Measurements from ENCODE around the gene SASH1.

Gene SASH1

DNA sequence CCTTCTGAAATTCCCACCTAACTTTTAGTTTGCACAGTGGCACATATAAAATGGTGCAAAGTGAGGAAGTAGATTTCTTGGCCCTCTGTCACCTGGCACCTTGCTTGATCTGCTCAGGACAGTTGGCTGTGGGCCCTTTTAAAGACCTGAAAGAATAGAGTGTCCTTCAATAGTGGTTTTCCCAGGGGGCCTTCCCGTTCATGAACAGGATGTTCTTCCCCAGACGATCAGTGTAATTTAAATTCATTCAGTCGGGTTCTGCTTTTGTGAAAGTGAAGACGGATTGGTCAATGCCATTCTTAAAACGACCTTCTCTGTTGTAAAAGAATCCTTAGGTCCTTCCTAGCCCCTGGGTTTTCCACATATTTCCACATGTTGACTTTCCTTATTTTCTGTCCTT lies 178.5 kb downstream of the SASH1 start:
- no peak for DNase-seq (ENCODE audit: low read depth in 3 of 3)

GRCh38 chr6:148521586-148521985 lies 178.9 kb downstream of the SASH1 start:
- no peak for DNase-seq (ENCODE audit: low read depth in 3 of 3)

DNA sequence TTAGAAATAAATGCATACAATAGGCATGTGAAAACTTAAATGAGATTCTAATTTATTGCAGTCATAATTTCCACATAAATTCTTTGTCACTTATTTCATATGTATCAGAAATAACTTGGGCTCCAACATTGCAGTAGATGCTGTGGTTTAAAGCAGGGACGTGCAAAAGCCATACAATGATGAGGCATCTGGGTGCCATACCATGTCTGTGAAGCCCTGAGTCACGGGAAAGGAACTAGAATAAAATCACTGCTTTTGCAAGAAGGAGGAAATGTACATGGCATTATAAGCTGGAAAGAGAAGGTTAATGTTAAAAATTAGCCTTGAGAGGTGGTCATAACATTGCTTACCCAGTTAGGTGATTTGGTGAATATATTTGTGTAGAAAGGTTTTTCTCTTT lies 180.4 kb downstream of the SASH1 start:
- DNase-seq (ENCODE audit: low read depth in 3 of 3): no peak

DNA sequence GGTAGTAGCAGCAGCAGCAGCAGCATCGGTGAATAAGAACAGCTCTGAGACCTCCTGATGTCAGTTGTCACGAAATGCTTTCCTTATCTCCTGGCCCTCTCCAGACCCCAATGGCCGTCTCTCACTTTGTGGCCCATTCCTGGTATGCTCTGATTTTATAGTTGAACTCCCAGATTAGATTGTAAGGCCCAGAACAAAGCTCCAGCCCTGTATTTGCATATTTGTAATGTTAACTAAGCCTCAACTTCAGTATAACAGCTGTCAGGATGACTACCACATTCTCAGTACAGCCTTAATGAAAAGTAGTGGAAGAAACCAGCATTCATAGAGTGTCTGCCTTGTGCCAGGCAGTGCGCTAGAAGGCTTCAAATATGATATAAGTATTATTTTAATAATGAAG lies 180.9 kb downstream of the SASH1 start:
- no peak for DNase-seq (ENCODE audit: low read depth in 3 of 3)

- DNase-seq (ENCODE audit: low read depth in 3 of 3): no peak
Observed at GRCh38 chr6:148524471-148524882, 181.8 kb downstream of the SASH1 start.

DNA sequence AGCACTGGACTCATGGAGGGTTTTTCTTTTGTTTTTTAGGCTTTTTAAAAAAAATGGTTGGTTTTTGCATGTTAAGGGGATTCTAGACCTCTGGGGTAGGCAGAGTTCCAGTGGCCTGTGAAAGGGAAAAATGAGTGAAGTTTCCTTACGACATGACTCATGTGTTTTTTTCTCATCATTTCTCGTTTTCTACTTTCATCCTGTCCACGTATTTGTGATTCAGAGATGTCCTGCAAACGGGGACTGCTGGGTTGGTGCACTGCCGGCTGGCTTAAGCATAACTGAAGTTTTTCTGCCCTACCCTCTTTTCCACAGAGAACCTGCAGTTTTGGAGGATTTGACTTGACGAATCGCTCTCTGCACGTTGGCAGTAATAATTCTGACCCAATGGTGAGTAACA lies 182.3 kb downstream of the SASH1 start:
- DNase-seq (ENCODE audit: low read depth in 3 of 3): no peak

DNA sequence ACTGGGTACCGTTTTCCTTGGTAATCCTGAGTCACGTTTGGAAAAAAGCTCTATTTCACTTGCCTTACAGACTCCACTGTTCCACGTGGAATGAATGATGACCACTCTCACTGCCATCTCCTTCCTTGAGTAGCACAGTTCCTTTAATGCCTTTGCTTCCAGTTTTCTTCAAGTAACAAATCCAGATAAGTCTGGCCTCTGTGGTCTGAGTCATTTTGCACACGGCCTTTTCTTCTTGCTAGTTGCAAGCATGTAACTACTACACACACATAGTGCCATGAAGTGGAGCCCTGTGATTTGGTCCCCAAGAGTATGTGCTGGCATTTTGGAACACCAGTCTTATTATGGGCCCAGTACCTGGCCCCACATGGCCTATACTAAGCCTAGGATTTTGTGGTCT lies 182.8 kb downstream of the SASH1 start:
- DNase-seq (ENCODE audit: low read depth in 3 of 3): no peak

- DNase-seq (ENCODE audit: low read depth in 3 of 3): no peak
Observed at GRCh38 chr6:148526145-148526544, 183.5 kb downstream of the SASH1 start.

- no peak for DNase-seq (ENCODE audit: low read depth in 3 of 3)
Observed at GRCh38 chr6:148528292-148528691, 185.7 kb downstream of the SASH1 start.

- no peak for DNase-seq (ENCODE audit: low read depth in 3 of 3)
Observed at GRCh38 chr6:148529010-148529409, 186.4 kb downstream of the SASH1 start.

GRCh38 chr6:148530394-148530953 lies 187.8 kb downstream of the SASH1 start:
- DNase-seq (ENCODE audit: low read depth in 3 of 3): no peak

- DNase-seq (ENCODE audit: low read depth in 3 of 3): no peak
Observed at GRCh38 chr6:148530976-148531375, 188.3 kb downstream of the SASH1 start.

- no peak for DNase-seq (ENCODE audit: low read depth in 3 of 3)
Observed at GRCh38 chr6:148532698-148533097, 190.1 kb downstream of the SASH1 start.

- no peak for DNase-seq (ENCODE audit: low read depth in 3 of 3)
Observed at GRCh38 chr6:148533309-148534107, 190.9 kb downstream of the SASH1 start.

GRCh38 chr6:148534871-148535270 lies 192.2 kb downstream of the SASH1 start:
- DNase-seq (ENCODE audit: low read depth in 3 of 3): no peak

GRCh38 chr6:148535381-148535780 lies 192.7 kb downstream of the SASH1 start:
- DNase-seq (ENCODE audit: low read depth in 3 of 3): no peak

DNA sequence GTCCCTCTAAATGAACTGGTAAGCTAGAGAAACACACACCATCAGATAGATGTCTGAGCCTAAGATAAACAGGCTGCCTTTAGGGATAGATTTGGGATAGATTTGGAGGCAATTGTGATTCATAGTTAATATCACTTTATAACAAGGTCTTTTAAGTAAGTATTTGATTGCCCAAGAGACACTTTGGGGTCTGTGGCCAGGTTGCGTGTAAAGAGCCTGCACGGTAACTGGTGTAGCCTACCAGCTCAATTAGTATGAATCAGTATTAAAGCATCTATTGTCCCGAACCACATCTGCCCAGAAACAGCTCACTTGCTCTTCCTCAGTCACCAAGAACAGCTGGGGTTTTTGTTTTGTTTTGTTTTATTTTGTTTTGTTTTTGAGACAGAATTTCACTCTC lies 193.3 kb downstream of the SASH1 start:
- DNase-seq (ENCODE audit: low read depth in 3 of 3): no peak

DNA sequence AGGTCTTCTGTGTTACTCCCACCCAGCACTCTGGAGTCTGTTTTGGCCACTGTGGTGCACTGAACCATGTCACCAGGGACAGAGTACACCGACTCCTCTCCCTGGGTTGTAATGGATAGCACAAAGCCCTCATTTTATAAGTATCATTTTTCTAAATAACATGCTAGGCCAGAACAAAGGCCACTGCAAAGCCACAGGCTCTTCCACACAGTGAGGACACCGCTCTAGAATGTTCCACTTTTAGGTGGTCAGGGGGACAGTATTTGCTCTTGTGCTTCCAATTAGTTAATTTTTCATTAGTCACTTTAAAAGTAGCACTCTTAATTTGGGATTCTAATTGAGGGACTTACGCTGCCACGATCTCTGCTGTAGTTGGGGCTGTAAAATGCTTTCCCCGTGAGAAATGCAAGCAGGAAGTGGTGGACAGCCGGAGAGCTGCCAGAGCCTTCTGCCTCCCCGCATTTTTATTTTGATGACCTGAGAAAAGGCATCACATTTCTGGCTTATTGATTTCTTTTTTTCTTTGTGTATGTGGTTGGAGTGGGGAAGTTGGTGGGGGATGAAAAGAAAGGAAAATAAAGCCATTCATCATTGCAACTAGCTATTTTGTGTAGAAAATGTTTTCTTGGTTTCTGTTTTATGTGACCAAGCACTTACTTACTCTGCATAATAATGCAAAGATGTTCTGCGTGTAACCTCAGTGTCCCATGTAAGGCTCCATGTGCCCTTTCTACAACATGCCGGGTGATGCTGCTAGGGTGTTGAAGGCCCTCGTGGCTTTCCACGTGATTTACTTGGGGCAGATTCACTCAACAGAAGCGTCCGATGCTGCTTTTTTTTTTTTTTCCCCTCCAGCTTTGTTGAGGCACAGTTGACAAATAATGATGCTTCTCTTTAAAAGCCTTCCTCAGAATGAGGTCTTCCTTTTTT lies 195.9 kb downstream of the SASH1 start:
- no peak for DNase-seq (ENCODE audit: low read depth in 3 of 3)

GRCh38 chr6:148543540-148543939 lies 200.9 kb downstream of the SASH1 start:
- DNase-seq (ENCODE audit: low read depth in 3 of 3): no peak

GRCh38 chr6:148544421-148544820 lies 201.8 kb downstream of the SASH1 start:
- no peak for DNase-seq (ENCODE audit: low read depth in 3 of 3)

GRCh38 chr6:148545901-148546300 lies 203.3 kb downstream of the SASH1 start:
- no peak for DNase-seq (ENCODE audit: low read depth in 3 of 3)

GRCh38 chr6:148547110-148547509 lies 204.5 kb downstream of the SASH1 start:
- no peak for DNase-seq (ENCODE audit: low read depth in 3 of 3)
